GM18499 (cell line): ENCODE data around the gene FRK.
"Not testable (repeated sequence)": the region's sequence is repeated elsewhere in the genome, so short reads cannot be mapped to it uniquely, and the experiment has no call there.

ENCODE experiments used
- ATAC-seq: cut with Tn5 transposase; IDR thresholded peaks from one replicate; pipeline ENCODE4 v1.9.1; 2021; ENCODE audit warnings: moderate number of reproducible peaks; ENCODE audit not compliant: insufficient read depth, unreplicated experiment

The FRK gene, protein sequence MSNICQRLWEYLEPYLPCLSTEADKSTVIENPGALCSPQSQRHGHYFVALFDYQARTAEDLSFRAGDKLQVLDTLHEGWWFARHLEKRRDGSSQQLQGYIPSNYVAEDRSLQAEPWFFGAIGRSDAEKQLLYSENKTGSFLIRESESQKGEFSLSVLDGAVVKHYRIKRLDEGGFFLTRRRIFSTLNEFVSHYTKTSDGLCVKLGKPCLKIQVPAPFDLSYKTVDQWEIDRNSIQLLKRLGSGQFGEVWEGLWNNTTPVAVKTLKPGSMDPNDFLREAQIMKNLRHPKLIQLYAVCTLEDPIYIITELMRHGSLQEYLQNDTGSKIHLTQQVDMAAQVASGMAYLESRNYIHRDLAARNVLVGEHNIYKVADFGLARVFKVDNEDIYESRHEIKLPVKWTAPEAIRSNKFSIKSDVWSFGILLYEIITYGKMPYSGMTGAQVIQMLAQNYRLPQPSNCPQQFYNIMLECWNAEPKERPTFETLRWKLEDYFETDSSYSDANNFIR

GRCh38 chr6:116060572-116061283, at the start of gene FRK:
Gene FRK, minus strand, starts transcription at chr6:116060891. Its CDS starts 580 bp downstream, at chr6:116060311.
- ATAC-seq: no peak

GRCh38 chr6:116108836-116109235, 48.1 kb upstream of the FRK start:
- ATAC-seq: no peak

GRCh38 chr6:116106146-116106545, 45.5 kb upstream of the FRK start:
- ATAC-seq: no peak

GRCh38 chr6:116105247-116105646, 44.6 kb upstream of the FRK start:
- no peak for ATAC-seq

DNA sequence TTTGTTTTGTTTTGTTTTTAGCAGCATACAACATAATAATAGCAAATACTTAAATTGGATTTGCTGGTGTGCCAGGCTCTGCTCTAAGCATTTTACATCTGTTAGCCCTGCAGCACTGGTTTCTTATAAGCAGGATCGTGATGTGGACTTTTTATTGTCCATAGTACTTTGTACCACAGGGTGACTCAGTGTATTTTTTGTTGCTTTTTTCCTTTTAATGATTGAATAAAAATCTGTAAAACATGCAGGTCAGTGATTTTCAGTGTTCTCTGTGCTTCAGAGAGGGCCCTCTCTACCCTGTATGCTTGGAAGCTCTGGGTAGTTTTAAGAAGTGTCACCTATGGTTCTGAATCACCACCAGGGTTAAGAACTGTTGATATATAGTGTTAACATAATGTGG, 43.9 kb upstream of the FRK start:
- no peak for ATAC-seq

DNA sequence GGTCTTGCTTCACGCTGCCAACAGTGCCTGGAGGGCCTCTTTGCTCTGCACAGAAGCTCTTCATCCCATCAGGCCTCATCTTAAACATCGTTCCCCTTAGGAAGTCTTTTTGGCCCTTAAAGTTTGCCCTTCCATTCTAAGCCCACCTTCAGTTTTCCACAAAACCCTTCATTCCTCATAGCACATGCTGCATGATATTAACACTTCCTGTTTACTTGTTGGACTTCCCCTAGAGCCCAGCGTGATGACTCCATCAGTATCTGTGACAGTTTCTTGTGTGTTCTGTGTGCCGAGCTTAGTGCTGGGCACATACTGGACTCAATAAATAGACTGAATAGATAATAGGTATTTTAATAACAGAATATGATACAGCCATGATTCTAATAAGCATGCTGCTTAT, 42.2 kb upstream of the FRK start:
- no peak for ATAC-seq

- no peak for ATAC-seq
These were observed 41.1 kb upstream of the FRK start for GRCh38 chr6:116101790-116102189.

GRCh38 chr6:116101302-116101718, 40.6 kb upstream of the FRK start:
- no peak for ATAC-seq

- peak; percentile 64 for ATAC-seq
These were observed 40.0 kb upstream of the FRK start, which contains the start of gene NT5DC1 for GRCh38 chr6:116100419-116101301. Gene NT5DC1, plus strand, starts transcription at chr6:116100853. Its CDS starts 78 bp downstream, at chr6:116100931.

DNA sequence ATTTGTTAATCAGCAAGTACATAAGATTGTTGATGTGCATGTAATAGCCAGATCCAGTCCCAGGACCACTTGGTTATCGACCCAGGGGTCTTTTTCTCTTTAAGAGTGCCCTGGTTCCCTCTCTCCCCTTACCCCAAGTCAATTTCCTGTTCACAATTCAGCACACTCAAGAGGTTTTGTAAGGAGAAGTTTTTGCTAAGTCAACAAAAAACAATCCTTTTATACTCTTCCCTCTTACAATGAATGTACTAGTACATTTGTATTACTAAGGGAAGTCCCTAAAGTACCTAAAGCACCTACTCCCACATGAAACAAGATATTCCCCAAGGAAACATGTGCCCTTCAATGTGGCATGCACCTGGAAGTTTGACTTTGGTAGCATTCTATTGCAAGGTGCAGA, 38.3 kb upstream of the FRK start:
- no peak for ATAC-seq

DNA sequence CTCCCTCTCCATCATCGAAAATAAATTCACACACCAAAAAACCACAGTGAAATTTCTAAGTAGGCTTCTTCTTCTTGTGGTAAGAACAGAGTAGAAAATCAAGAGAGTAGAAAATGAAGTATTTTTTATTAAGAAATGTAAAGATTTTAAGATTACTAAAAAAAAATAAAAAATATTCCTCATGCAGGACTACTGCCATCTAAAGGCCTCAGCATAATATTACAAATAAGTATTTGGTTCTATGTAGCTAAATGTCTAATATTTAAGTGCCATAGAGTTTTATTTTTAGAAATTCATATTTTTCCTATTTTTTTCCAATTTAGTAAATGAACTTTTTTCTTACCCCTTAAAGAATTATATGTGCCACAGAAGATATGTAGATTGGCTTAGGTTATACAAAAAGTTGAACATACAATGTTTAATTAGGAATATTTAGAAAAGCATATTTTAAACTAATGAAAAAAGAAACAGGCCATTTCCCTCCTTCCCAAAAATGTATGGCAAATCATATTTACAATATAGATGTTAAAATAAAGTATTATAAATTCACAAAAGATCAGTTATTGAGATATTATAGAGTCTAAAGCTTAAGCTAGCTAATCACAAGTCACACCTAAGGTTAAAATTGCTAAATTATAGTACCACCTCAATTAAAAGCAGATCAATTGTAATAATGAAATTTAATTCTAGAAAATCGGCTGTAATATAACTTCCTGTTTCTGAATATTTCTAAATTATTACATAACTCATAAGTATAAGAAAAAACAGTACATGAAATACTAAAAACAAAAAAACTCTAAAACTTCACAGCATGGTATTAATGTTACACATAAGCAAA, 36.5 kb upstream of the FRK start:
- ATAC-seq: no peak

DNA sequence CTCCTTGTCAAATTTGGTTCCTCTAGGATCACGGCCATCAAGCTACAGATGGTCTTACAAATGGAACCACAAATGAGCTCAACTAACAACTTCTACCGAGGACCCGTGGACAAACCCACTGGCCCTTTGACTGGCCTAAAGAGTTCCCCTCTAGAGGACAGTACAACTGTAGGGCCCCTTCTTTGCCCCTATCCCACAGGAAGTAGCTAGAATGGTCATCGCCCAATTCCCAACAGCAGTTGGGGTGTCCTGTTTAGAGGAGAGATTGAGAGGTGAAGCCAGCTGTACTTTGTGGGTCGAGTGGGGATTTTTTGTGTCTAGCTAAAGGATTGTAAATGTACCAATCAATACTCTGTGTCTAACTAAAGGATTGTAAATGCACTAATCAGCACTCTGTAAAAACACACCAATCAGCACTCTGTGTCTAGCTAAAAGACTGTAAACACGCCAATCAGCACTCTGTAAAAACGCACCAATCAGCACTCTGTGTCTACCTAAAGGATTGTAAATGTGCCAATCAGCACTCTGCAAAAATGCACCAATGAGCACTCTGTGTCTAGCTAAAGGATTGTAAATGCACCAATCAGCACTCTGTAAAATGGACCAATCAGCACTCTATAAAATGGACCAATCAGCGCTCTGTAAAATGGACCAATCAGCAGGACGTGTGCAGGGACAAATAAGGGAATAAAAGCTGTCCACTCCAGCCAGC, 35.5 kb upstream of the FRK start:
- not testable (repeated sequence) for ATAC-seq

GRCh38 chr6:116094041-116094440, 33.4 kb upstream of the FRK start:
- ATAC-seq: no peak

- ATAC-seq: peak; percentile 67
These were observed 29.6 kb upstream of the FRK start for GRCh38 chr6:116090251-116090650.

DNA sequence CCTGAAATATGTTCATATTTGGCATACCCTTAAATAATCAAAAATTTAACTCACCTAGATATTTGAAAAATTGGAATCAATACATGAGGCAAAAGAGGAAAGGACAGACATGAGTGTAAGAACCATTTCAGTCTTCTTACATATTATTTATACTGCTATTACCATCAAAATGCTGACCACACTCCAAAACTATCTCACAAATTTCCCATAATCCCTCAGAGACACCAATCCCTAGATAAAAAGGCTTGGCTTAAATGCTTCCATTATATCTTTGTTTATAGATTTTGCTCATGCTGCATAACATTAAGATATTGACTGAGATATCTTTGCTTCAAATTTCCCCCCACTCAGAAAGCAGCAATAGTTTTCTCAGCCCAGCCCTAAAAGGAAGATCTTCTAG, 28.3 kb upstream of the FRK start:
- ATAC-seq: no peak

DNA sequence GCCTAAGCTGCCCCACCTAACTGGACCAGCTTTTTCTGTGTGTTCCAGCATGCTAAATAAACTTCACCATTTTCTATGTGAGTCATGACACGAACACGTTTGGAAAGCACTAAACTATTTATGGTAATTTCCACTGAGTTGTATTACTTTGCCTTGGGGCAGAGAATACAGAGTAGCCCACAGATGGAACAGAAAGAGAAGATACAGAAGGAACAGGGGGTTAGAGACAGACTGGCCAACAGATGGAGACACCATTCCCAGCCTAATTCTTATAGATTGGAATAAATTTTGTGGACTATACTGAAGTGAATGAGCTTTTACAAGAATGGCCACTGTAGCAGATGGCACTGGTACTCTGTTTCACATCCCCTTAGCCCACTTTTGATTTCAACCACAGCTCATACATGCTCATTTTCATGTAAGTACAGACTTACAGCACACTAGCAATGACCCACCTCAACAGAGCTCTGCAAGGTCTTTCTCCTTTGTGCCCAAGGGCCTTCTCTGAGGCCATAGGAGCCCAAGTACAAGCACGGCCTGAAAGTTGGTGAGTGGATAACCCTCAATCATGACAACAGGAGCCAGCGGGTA, 26.8 kb upstream of the FRK start:
- peak; percentile 89 for ATAC-seq

- ATAC-seq: no peak
These were observed 23.6 kb upstream of the FRK start for GRCh38 chr6:116084284-116084683.

DNA sequence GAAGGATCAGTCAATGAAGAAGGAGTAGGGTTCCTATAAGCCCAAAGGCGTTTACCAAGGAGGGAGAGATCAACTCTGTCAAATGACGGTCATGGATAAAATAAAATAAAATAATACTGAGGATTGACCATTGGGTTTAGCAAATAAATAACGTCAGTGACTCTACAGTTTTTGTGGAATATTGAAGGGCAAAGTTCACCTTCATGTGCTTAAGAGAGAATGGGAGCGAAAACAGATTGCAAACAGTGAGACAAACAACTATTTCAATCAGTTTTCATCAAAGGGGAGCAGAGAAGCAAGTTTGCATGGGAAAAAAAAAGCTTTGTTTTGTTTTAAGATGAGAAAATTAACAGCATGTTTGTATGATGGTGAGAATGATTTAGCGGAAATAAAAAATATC, 22.4 kb upstream of the FRK start:
- ATAC-seq: no peak

DNA sequence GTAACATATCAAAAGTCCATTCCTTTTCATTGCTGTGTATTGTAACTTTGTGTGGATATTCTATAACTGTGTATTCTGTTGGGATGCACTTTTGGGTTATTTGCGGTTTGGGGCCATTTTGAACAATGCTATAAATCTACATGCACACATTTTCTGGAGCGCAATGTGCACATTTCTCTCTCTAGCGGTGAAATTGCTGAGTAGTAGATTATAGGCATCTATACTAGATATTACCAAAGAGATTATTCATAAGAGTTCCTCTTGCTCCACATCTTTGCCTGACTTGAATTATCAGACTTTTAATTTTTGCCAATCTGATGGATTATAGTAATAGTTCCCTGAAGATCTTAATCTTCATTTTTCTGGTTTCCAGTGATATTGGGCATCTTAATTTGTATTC, 18.3 kb upstream of the FRK start:
- no peak for ATAC-seq
